ENCODE data around the gene CENPX. TPM values are rescaled to one million over a fixed set of nuclear protein-coding genes. Genes with fewer than 3 reads are reported as not detected.

CENPX gene
- total and polyA plus RNA-seq, 2 of the 13 experiments (the other 11 are each of a cell fraction or from before 2014, with no cell fraction given), result 92.7 to 170 TPM

DNA sequence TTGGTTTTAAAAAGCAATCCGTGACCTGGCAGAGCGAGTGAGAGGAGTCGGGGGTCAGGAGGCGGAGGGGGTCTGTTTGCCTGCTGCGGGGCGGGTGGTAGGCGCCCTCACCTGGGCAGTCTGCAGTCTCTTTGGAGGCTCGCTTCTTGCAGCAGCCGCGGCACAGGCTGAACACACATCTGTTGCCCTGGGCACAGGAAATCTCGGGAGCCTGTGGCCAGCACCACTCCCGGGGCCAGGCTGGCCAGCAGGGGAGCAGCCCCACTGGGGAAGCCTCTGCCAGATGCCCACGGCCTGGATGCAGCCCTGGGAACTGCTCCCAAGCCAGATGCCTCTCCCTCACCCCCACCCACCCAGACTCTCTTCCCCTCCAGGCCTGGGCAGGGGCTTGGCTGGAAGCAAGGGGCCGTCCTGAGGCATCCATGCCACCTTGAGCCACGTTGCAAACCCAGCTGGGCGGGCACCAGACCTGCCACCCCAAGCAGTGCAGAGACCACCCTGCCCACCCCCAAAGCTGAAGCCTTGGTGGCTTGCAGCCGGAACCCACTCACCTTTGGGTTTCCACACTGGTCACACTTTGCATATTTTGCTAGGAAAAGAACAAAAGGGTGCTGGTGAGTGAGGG is 35.7 kb upstream of the CENPX start (continued):
- TF ChIP-seq, protein P1, sequence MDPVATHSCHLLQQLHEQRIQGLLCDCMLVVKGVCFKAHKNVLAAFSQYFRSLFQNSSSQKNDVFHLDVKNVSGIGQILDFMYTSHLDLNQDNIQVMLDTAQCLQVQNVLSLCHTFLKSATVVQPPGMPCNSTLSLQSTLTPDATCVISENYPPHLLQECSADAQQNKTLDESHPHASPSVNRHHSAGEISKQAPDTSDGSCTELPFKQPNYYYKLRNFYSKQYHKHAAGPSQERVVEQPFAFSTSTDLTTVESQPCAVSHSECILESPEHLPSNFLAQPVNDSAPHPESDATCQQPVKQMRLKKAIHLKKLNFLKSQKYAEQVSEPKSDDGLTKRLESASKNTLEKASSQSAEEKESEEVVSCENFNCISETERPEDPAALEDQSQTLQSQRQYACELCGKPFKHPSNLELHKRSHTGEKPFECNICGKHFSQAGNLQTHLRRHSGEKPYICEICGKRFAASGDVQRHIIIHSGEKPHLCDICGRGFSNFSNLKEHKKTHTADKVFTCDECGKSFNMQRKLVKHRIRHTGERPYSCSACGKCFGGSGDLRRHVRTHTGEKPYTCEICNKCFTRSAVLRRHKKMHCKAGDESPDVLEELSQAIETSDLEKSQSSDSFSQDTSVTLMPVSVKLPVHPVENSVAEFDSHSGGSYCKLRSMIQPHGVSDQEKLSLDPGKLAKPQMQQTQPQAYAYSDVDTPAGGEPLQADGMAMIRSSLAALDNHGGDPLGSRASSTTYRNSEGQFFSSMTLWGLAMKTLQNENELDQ (CRISPR knock-in tag; IDR thresholded peaks at IDR 0.05; ENCODE audit: borderline replicate concordance), result no peak
- TF ChIP-seq KDM2A (CRISPR knock-in tag; IDR thresholded peaks at IDR 0.05; ENCODE audit: borderline replicate concordance, low read depth) (0 out of 2 replicates have a peak, but pooled peaks have one; percentile 13), ZNF552 (CRISPR knock-in tag; IDR thresholded peaks at IDR 0.05; ENCODE audit: borderline replicate concordance) (0 out of 2 replicates have a peak, but pooled peaks have one; percentile 36)

- Histone ChIP-seq H3K36me3 (replicated peaks in 1 of 2; ENCODE audit: control insufficient read depth in 1 of 2, insufficient read depth in 2 of 2, low read length in 2 of 2) (peaks cover 42 to 61% of the 10 kb centered on the region in 2 experiments), H3K4me2 (ENCODE audit: low read depth, low read length) (peak overlapping the region; percentile 29), H3K27me3 (ENCODE audit: control insufficient read depth in 1 of 2, insufficient read depth in 2 of 2, low read length in 2 of 2) (no peaks in the 10 kb centered on the region; a peak in 1 of 5 replicates), H4K20me1 (ENCODE audit: insufficient read depth, low read length) (no peaks in the 10 kb centered on the region; the same call in 1 of the 2 replicates), H3K9me3 (ENCODE audit: low read length) (no peaks in the 10 kb centered on the region), H2AFZ (ENCODE audit: low read length) (no peak overlapping the region), H3K4me1 (ENCODE audit: insufficient read depth, low read length) (peaks cover 46% of the 10 kb centered on the region), H3K4me3 (replicated peaks in 1 of 3; ENCODE audit: insufficient read depth in 1 of 3, low read depth in 2 of 3, low read length in 3 of 3) (peak overlapping the region in 1 of 3 experiments; percentile 11; a peak in 1 of 6 replicates), H3K9ac (ENCODE audit: insufficient read depth, low read depth, low read length) (peak overlapping the region; percentile 59), H3K79me2 (ENCODE audit: insufficient read depth, low read length) (peaks cover 18% of the 10 kb centered on the region), H3K27ac (ENCODE audit: extremely low read length, insufficient read depth, low read length) (peak overlapping the region; percentile 91)
- 56% methylated on average over 18 of the region's 29 CpGs for WGBS (ENCODE audit: low lambda C conversion rate)
- peak; percentile 80 for ATAC-seq
- ChIA-PET CTCF (ENCODE audit: low intra/inter-chr PET ratio, low total read pairs) (no interaction called here), POLR2A (interaction anchor here (0.7 to 3.1 kb wide), 15 partner anchors 8 to 260 kb away, joined by 3 to 28 read pairs (median 5); partner anchors contain the start of genes CD7, CENPX, DCXR and DUS1L)
- peak; percentile 83 for FAIRE-seq
- no TSS peak for BruUV-seq (replicated peaks)
- DNase-seq (ENCODE audit: low spot score), result peak; percentile 79
- in situ Hi-C loops (cut with HindIII; ENCODE audit: extremely low pct_ligation_motif_present, low pct_unique_long_range_greater_than_20kb) (no loop called here), intact Hi-C loops (cut with micrococcal nuclease; ENCODE audit: unreplicated experiment) (no loop called here)
- TF ChIP-seq EEA1 (CRISPR knock-in tag; IDR thresholded peaks at IDR 0.05; ENCODE audit: borderline replicate concordance) (no peak), NCOR1 (IDR thresholded peaks at IDR 0.05; ENCODE audit: borderline replicate concordance, low read length) (peak; percentile 87; the same call in 1 of the 2 replicates), ARNT2 (CRISPR knock-in tag; IDR thresholded peaks at IDR 0.05; ENCODE audit: low read depth) (no peak), PHF20 (CRISPR knock-in tag; IDR thresholded peaks at IDR 0.05) (no peak), U2AF2 (IDR thresholded peaks at IDR 0.05; ENCODE audit: low read depth, low read length) (no peak), HMGA1 (CRISPR knock-in tag; conservative IDR thresholded peaks at IDR 0.05) (no peak), REPIN1 (CRISPR knock-in tag; IDR thresholded peaks at IDR 0.05; ENCODE audit: borderline replicate concordance, low read depth) (peak; percentile 69; the same call in 1 of the 2 replicates)
- TF ChIP-seq, protein P2, sequence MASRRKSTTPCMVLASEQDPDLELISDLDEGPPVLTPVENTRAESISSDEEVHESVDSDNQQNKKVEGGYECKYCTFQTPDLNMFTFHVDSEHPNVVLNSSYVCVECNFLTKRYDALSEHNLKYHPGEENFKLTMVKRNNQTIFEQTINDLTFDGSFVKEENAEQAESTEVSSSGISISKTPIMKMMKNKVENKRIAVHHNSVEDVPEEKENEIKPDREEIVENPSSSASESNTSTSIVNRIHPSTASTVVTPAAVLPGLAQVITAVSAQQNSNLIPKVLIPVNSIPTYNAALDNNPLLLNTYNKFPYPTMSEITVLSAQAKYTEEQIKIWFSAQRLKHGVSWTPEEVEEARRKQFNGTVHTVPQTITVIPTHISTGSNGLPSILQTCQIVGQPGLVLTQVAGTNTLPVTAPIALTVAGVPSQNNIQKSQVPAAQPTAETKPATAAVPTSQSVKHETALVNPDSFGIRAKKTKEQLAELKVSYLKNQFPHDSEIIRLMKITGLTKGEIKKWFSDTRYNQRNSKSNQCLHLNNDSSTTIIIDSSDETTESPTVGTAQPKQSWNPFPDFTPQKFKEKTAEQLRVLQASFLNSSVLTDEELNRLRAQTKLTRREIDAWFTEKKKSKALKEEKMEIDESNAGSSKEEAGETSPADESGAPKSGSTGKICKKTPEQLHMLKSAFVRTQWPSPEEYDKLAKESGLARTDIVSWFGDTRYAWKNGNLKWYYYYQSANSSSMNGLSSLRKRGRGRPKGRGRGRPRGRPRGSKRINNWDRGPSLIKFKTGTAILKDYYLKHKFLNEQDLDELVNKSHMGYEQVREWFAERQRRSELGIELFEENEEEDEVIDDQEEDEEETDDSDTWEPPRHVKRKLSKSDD (CRISPR knock-in tag; IDR thresholded peaks at IDR 0.05; ENCODE audit: low read depth), result peak; percentile 80; the same call in 1 of the 2 replicates
Measured at GRCh38 chr17:82056729-82057621, 34.3 kb upstream of the CENPX start.

Measured in HepG2 (cell line).